Amniotic epithelial cell (primary cell): ENCODE measurements around the gene RASSF4.

Experiments used
- DNase-seq: peaks from one replicate; pipeline ENCODE4 v3.0.0-alpha.2; 2010; ENCODE audit warnings: low read depth

The RASSF4 gene

GRCh38 chr10:44928462-44928861, 31.1 kb upstream of the RASSF4 start:
- no peak for DNase-seq

- DNase-seq = no peak
Measured at GRCh38 chr10:44929356-44930255, 30.0 kb upstream of the RASSF4 start.

DNA sequence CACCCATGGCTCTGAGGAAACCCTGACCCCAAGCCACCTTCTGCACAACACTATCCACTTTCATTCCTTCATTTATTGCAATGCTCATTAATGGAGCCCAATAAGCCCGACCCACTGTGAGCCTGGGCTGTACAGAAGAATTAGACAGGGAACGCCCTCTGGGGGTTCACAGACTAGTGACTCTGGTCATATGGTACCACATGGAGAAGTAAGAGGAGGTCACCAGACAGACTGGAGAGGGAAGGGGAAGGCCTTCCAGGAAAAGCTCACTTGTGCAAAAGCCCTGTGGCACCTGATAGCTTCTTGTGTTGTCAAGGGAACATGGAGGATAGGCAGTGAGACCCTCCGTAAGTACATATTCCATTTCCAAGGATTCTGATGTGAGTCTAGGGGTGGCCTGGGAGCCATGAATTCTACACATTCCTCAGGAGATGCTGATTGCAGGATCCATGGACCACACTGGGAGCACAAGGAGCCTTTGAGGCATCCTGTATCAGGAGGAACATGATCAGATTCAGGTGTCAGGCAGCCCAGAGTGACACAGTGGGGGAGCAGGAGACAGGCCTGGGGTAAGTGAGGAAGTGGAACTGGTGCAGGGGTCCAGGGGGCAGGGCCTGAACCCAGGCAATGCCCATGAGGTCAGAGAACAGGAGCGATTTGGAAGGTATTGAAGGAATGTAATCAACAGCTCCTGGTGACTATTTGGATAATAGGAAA, 28.5 kb upstream of the RASSF4 start:
- DNase-seq = no peak

DNA sequence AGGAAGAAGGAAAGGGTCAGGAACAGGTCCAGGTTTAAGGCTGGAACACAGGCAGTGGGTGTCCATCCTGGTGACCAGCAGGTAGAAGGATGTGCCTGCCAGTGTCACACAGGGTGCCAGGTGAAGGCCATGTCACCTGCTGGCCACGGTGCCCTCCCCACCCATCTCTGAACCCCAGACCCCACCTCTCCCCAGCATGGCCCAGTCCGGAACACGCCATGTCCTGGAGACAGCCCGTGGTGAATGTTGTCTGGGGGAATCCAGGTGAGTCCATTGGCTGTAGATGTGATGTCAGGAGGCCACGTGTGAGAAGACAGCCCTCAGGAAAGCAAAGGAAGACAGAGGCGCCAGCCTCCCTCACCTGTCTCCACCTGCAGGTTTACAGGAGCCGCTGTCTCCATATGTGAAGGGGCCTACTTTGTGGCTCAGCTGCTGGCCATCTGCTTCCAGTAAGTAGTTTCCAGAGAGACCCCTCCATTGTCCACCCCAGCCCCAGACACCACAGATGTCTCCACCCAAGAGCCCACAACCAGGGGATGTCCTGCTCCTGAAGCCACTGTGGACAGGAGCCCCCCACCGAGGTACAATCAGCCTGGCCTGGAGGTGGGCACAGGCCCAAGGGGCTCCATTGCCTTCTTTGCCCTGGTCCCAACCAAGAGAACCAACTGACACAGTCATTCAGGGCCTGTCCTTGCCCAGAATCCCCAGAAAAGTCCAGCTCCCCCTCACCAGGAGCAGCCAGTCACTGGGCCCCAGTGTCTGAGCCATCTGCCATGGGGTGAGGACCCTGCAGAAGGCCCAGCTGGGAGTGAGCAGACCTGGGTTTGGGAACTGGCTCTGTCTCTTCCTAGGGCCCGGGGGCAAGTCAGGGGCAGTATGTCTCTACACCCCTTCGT, 27.7 kb upstream of the RASSF4 start:
- no peak for DNase-seq

GRCh38 chr10:44932517-44933450, 26.8 kb upstream of the RASSF4 start:
- DNase-seq = peak; percentile 63

DNA sequence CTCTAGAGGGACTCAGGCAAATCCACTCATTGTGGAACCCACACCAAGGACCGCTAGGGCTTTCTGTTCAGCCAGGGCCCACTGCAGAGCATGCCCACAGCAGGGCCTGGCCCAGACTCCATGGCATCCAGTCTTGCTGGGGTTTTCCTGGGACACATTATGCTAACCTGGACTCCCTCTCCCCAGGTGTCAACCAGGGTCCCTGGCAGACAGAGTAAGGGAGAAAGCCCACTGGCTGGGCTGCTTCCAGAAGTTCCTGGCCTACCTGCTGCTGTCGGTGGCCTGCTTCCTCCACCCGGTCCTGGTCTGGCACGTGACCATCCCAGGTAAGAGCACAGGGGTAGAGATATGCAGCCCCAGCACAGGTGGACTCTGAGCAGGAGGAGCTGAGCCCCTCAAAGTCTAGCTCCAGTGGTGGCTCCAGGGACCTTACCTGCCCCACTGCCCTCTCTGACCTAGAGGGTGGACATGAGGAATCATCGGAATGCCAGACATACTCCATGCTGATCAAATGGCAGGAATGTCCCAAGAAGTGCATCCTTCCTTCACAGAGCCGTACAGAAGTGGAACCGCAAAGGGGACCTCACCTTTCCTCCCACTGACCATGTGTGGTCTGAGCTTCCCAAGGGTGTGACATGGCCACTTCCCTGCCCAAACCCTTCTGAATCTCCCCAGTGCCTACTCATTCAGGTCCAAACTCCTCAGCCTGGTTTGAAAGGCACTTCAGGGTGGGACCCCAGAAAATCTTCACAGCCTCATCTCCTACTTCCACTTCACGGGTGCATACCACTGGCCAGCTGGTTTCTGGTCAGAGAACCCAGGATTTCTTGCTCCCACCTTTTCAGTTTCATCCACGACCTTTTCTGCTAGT, 25.9 kb upstream of the RASSF4 start:
- no peak for DNase-seq

DNA sequence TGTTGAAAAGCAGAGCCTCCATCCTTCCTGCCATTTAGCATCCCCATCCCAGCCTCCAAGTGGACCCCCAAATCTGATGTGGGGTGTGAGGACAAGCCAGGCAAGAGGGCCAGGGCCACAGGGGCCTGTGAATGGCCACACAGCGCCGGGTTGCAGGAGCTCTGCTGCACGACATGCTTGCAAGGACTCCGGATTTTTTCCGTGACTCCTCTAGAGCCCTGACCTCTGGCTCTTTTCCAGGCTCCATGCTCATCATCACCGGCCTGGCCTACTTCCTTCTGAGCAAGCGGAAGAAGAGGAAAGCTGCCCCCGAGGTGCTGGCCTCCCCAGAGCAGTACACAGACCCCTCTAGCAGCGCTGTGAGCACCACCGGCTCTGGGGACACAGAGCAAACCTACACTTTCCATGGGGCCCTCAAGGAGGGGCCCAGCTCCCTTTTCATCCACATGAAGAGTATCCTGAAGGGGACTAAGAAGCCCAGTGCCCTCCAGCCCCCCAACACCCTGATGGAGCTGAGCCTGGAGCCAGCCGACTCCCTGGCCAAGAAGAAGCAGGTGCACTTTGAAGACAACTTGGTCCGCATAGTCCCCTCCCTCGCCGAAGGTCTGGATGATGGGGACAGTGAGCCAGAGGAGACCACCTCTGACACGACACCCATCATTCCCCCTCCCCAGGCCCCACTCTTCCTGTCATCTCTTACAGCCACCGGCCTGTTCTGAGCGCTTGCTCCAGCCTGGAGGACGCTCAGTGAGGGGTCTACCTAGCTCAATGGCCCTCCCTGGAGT, 25.0 kb upstream of the RASSF4 start:
- DNase-seq = no peak

- peak; percentile 92 for DNase-seq
Measured at GRCh38 chr10:44935201-44935965, 24.2 kb upstream of the RASSF4 start.

- no peak for DNase-seq
Measured at GRCh38 chr10:44935966-44936295, 23.7 kb upstream of the RASSF4 start.

DNA sequence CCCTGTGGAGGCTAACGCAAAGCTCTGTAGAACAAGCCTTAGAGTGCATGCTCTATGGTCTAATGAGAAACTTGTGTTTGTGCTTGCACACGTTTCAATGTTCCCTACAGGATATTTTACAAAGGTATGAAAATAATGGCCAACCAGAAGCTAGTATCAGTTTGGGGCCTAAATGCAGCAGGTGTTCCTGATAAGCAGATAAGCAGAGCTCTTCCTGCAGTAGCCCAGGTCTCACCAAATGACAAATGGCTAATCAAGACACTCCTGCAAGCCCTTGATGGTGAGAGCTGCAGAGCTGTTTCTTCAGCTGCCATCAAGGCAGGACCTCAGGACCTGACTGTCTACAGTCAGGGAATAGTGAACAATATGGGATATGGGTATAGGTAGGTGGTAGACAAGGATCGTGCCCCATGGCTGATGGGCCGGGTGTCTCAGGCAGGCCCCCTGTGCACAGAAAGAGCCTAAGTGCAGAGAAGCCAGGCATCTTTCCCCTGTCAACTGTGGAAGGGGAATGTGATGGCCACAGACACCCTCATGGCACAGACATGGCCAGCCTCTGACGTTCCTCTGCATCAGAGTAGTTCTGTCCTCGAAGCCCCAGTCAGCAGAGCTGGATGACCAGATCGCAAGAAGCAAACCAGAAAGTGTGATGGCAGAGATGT, 23.2 kb upstream of the RASSF4 start:
- no peak for DNase-seq

- peak; percentile 63 for DNase-seq
Measured at GRCh38 chr10:44937196-44938005, 22.2 kb upstream of the RASSF4 start.

- no peak for DNase-seq
Measured at GRCh38 chr10:44938956-44939355, 20.6 kb upstream of the RASSF4 start.

GRCh38 chr10:44939691-44940401, 19.8 kb upstream of the RASSF4 start:
- peak; percentile 69 for DNase-seq

GRCh38 chr10:44944354-44944753, 15.2 kb upstream of the RASSF4 start:
- no peak for DNase-seq

DNA sequence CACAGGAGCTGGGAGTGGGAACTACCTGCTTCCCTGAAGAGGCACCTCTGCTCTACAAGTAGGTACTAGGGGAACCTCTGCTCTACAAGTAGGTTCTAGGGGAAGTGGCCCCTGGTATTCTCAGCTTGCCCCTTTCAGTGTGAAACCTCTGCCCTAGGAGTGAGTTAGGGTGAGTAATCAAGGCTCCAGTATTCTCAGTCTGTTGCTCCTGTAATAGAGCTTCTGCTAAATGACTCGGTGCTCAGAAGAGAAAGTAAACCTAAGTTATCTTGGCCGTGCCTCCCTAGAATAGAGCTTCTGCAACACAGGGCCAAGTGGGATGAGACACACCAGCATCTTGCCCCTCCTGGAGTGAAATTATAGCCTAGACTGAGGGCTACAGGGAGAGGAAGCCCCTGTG, 13.4 kb upstream of the RASSF4 start:
- DNase-seq = peak; percentile 61

DNA sequence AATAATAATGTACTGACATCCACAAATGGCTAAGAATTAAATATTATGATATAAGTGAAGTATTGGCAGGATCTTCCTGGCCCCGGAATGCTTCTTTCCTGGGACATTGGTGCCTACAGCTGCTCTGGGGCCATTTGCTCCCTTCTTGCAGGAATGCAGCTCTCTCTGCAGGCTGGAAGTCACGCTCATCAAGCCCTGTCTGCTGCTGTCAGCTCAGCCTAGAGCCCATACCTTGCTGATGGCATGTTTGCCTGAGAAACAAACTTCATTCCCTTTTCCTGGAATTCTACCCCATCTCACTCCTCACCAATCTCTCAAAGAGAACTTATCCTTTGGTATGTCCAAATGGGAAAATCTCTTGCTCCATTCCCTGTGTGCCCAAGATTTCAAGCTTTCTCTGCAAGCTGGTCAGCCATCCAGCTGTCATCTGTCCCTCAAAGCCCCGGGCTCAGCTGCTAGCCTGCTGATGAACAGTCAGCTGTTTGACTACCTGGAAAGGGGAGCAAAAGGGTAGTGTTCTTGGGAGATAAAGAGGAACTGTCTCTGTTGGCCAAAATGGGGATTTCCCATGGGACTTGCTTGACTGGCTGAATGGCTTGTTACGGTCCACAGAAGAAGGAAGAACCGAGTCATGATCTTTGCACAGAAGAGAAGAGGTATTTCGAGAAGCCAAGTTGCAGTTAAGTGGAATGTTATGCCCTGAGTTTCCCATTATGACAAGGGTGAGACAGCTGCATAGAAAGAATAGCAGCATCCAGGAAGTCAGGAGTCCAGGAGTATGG, 12.0 kb upstream of the RASSF4 start:
- no peak for DNase-seq
